ENCODE results near the gene PGAP1.
A peak's percentile ranks its signal among the peaks of the same experiment; 100 is the strongest.

Gene PGAP1, protein sequence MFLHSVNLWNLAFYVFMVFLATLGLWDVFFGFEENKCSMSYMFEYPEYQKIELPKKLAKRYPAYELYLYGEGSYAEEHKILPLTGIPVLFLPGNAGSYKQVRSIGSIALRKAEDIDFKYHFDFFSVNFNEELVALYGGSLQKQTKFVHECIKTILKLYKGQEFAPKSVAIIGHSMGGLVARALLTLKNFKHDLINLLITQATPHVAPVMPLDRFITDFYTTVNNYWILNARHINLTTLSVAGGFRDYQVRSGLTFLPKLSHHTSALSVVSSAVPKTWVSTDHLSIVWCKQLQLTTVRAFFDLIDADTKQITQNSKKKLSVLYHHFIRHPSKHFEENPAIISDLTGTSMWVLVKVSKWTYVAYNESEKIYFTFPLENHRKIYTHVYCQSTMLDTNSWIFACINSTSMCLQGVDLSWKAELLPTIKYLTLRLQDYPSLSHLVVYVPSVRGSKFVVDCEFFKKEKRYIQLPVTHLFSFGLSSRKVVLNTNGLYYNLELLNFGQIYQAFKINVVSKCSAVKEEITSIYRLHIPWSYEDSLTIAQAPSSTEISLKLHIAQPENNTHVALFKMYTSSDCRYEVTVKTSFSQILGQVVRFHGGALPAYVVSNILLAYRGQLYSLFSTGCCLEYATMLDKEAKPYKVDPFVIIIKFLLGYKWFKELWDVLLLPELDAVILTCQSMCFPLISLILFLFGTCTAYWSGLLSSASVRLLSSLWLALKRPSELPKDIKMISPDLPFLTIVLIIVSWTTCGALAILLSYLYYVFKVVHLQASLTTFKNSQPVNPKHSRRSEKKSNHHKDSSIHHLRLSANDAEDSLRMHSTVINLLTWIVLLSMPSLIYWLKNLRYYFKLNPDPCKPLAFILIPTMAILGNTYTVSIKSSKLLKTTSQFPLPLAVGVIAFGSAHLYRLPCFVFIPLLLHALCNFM

DNA sequence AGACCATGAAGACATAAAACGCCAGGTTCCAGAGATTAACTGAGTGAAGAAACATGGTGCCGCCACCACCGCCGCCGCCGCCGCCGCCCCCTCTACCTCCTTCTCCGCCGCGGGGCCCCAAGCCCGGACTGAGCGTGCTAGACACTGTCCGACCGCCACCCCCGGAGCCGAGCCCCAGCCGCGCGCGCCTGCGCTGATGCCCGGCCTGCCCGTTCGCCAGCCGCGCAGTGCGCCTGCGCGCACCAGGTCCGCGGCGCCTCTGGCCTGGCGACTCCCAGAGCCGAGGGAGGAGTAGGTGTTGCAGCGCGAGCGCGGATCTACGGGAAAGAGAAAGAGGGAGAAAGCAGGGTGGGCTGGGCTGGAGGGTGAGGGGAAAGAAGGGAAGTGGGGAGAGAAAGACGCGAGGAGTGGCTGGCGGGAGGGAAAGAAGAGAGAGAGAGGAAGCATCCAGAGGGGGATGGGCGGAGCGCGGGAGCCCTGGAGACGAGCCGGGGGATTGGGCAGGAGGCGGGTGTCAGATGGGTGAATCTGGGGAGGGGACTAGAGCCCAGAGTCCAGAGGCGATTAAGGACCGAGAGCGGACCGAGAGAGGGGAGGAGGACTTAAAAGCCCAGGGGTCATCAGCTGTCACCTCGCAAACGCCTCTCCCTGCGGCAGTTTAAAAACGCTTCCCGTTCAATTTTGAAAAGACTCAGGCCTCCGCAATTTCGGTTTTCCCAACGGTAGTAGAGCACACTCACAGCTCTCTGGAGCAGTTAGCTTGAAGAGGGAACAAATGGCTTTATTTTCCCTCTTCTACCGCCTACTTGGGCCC, at the start of gene PGAP1:
Gene PGAP1 (minus strand): TSS at position 146 of the 814 bp plus-strand sequence. CDS start 91 bp downstream, at position 55.
- H3K4me1 ChIP-seq (ENCODE audit: control insufficient read depth, insufficient read depth, low read length) = no peaks in the 10 kb centered on the region
- H3K27ac ChIP-seq (ENCODE audit: low read length) = peak within 1 kb of the TSS; percentile 77

DNA sequence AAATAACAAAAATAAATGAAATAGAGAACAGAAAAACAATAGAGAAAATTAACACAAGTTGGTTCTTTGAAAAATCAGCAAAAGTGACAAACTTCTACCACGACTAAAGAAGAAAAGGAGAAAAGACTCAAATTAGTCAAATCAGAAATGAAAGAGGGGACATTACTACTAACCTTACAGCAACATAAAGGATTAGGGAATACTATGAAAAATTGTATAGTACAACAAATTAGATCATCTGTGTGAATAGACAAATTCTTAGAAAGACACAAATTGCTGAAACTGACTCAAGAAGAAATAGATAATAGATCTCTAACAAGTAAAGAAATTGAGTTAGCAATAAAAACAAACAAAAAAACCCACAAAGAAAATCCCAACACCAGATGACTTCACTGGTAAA, 48.5 kb upstream of the PGAP1 start:
- no peaks in the 10 kb centered on the region for H3K36me3 ChIP-seq (ENCODE audit: control insufficient read depth in 2 of 2, insufficient read depth in 2 of 2, low read length in 2 of 2)
- H3K9me3 ChIP-seq (ENCODE audit: control insufficient read depth in 2 of 2, low read length in 2 of 2) = no peaks in the 10 kb centered on the region
- no peaks in the 10 kb centered on the region for H3K27me3 ChIP-seq (ENCODE audit: control insufficient read depth in 1 of 2, insufficient read depth in 2 of 2, low read length in 2 of 2)
- no peak overlapping the region for H3K27ac ChIP-seq (ENCODE audit: low read length)
- no peaks in the 10 kb centered on the region for H3K4me1 ChIP-seq (ENCODE audit: control insufficient read depth, insufficient read depth, low read length)
- H3K4me3 ChIP-seq (ENCODE audit: low read length in 2 of 2) = no peak overlapping the region
- no peak overlapping the region for H3K9ac ChIP-seq (ENCODE audit: low read length in 2 of 2)

More for the DNA sequence above, at the start of gene PGAP1:
- H3K4me3 ChIP-seq (ENCODE audit: low read length in 2 of 2) = peak within 1 kb of the TSS; percentile 86 to 89
- H3K36me3 ChIP-seq (ENCODE audit: control insufficient read depth in 2 of 2, insufficient read depth in 2 of 2, low read length in 2 of 2) = no peaks in the 10 kb centered on the region
- H3K9ac ChIP-seq (ENCODE audit: low read length in 2 of 2) = peak within 1 kb of the TSS; percentile 88 to 97
- no peaks in the 10 kb centered on the region for H3K27me3 ChIP-seq (ENCODE audit: control insufficient read depth in 1 of 2, insufficient read depth in 2 of 2, low read length in 2 of 2)
- no peaks in the 10 kb centered on the region for H3K9me3 ChIP-seq (ENCODE audit: control insufficient read depth in 2 of 2, low read length in 2 of 2)

DNA sequence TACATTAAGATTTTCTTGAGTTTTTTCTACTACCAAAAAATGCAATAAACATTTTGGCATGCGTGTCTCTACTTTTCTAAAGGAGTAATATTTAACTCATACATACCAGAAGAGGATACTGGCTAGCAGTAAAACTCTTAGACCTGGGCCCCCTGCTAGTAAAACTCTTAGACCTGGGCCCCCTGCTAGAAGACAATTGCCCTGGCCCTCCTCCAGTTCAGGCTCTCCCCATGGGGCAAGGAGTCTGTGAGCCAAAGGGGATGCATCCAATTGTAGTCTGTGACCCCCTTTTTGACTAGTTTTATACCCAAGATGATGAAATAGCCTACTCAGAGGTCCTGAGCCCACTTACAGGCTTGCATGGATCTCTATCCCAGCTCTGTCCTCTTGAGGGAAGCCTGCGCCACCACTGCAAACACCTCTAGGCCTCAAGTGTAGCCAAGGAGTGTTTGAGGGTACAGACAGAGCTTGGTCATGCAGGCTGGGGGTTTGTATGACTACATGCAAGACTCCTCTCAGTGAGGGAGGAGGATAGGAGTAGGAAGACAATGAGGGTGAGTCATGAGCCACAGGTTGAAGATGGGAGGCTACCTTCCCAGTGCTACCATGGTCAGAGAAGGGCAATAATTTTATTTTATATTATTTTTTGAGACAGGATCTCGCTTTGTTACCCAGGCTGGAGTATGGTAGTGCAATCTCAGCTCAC, 45.2 kb upstream of the PGAP1 start:
- Histone ChIP-seq H3K4me1 (ENCODE audit: control insufficient read depth, insufficient read depth, low read length) (no peaks in the 10 kb centered on the region), H3K36me3 (ENCODE audit: control insufficient read depth in 2 of 2, insufficient read depth in 2 of 2, low read length in 2 of 2) (no peaks in the 10 kb centered on the region), H3K9ac (ENCODE audit: low read length in 2 of 2) (no peak overlapping the region), H3K9me3 (ENCODE audit: control insufficient read depth in 2 of 2, low read length in 2 of 2) (no peaks in the 10 kb centered on the region), H3K4me3 (ENCODE audit: low read length in 2 of 2) (no peak overlapping the region), H3K27ac (ENCODE audit: low read length) (no peak overlapping the region), H3K27me3 (ENCODE audit: control insufficient read depth in 1 of 2, insufficient read depth in 2 of 2, low read length in 2 of 2) (no peaks in the 10 kb centered on the region)

DNA sequence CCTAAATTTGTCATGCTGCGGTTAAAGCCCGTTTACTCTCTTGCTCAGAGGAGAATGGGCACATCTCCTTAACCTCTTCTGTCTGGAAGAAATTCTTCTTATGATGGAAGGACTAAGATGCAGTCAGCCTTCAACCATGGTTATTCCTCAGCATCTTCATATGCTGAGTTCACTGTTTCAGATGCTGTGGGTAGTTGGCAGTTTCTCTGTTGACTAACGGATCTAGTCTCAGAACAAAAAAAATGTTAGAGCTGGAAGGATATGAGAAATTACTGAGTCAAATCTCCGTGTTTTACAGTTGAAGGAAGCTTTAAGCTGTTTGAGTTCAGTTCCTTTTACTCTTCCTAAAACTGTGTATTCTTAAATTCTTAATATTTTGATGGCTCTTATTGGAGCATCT, 43.6 kb upstream of the PGAP1 start:
- H3K4me1 ChIP-seq (ENCODE audit: control insufficient read depth, insufficient read depth, low read length) = no peaks in the 10 kb centered on the region
- H3K9me3 ChIP-seq (ENCODE audit: control insufficient read depth in 2 of 2, low read length in 2 of 2) = no peaks in the 10 kb centered on the region
- H3K27me3 ChIP-seq (ENCODE audit: control insufficient read depth in 1 of 2, insufficient read depth in 2 of 2, low read length in 2 of 2) = no peaks in the 10 kb centered on the region
- no peak overlapping the region for H3K9ac ChIP-seq (ENCODE audit: low read length in 2 of 2)
- H3K4me3 ChIP-seq (ENCODE audit: low read length in 2 of 2) = no peak overlapping the region
- no peaks in the 10 kb centered on the region for H3K36me3 ChIP-seq (ENCODE audit: control insufficient read depth in 2 of 2, insufficient read depth in 2 of 2, low read length in 2 of 2)
- no peak overlapping the region for H3K27ac ChIP-seq (ENCODE audit: low read length)

DNA sequence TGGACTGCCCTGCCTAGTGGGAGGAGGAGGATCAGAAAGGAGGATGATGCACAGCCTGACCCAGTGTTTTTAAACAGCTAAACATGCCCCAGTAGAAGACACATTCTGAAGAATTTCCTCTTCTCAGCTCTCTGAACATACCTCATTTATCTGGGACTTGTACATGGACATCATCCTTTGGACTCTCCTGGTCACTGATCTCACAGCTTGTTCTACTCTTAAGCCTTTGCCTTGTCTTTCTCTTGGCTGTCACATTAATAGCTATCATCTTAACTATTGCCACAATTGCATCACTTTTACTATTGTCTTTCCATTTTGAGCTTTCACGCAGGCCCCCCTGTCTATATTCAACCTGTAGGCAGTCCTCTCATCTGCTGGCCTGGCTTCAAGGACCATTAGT, 42.0 kb upstream of the PGAP1 start:
- no peak overlapping the region for H3K9ac ChIP-seq (ENCODE audit: low read length in 2 of 2)

DNA sequence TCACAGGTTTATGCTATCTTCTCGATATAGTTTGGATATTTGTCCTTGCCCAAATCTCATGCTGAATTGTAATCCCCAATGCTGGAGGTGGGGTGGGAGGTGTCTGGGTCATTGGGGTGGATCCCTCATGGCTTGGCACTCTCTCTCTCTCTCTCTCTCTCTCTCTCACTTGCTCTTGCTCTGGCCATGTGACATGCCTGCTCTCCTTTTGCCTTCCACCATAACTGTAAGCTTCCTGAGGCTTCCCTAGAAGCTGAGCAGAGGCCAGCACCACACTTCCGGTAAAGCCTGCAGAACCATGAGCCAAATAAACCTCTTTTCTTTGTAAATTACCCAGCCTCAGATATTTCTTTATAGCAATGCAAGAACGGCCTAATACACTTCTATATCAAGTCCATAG, 41.3 kb upstream of the PGAP1 start:
- Histone ChIP-seq H3K36me3 (ENCODE audit: control insufficient read depth in 2 of 2, insufficient read depth in 2 of 2, low read length in 2 of 2) (no peaks in the 10 kb centered on the region), H3K27ac (ENCODE audit: low read length) (no peak overlapping the region), H3K9ac (ENCODE audit: low read length in 2 of 2) (no peak overlapping the region), H3K4me3 (ENCODE audit: low read length in 2 of 2) (no peak overlapping the region), H3K9me3 (ENCODE audit: control insufficient read depth in 2 of 2, low read length in 2 of 2) (no peaks in the 10 kb centered on the region), H3K4me1 (ENCODE audit: control insufficient read depth, insufficient read depth, low read length) (no peaks in the 10 kb centered on the region), H3K27me3 (ENCODE audit: control insufficient read depth in 1 of 2, insufficient read depth in 2 of 2, low read length in 2 of 2) (no peaks in the 10 kb centered on the region)

More for the DNA sequence above, 42.0 kb upstream of the PGAP1 start:
- Histone ChIP-seq H3K9me3 (ENCODE audit: control insufficient read depth in 2 of 2, low read length in 2 of 2) (no peaks in the 10 kb centered on the region), H3K4me3 (ENCODE audit: low read length in 2 of 2) (no peak overlapping the region), H3K36me3 (ENCODE audit: control insufficient read depth in 2 of 2, insufficient read depth in 2 of 2, low read length in 2 of 2) (no peaks in the 10 kb centered on the region), H3K4me1 (ENCODE audit: control insufficient read depth, insufficient read depth, low read length) (no peaks in the 10 kb centered on the region), H3K27me3 (ENCODE audit: control insufficient read depth in 1 of 2, insufficient read depth in 2 of 2, low read length in 2 of 2) (no peaks in the 10 kb centered on the region), H3K27ac (ENCODE audit: low read length) (no peak overlapping the region)

DNA sequence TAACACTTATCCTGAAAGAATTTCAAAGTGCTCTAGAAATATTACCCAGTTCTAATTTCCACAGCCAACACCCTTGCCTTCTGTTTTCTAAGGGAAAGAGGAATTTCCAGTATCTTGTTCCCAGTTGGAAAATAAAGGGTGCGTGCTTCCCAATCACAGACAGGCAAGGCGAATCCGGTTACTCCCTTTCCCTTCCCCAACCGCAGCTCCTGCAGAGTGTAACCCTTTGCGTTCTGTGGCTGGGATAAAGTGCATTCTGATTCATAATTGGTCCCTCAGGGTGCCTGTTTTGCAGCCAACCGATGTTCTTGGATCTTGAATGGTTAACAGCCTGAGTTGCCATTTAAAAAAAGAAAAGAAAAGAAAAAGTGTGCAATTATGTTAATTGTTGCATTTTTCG, 40.6 kb upstream of the PGAP1 start:
- no peak overlapping the region for H3K9ac ChIP-seq (ENCODE audit: low read length in 2 of 2)
- no peaks in the 10 kb centered on the region for H3K36me3 ChIP-seq (ENCODE audit: control insufficient read depth in 2 of 2, insufficient read depth in 2 of 2, low read length in 2 of 2)
- H3K27me3 ChIP-seq (ENCODE audit: control insufficient read depth in 1 of 2, insufficient read depth in 2 of 2, low read length in 2 of 2) = no peaks in the 10 kb centered on the region
- H3K4me1 ChIP-seq (ENCODE audit: control insufficient read depth, insufficient read depth, low read length) = no peaks in the 10 kb centered on the region
- peak overlapping the region in 1 of 2 donors; percentile 9 for H3K4me3 ChIP-seq (ENCODE audit: low read length in 2 of 2)
- H3K27ac ChIP-seq (ENCODE audit: low read length) = no peak overlapping the region
- no peaks in the 10 kb centered on the region for H3K9me3 ChIP-seq (ENCODE audit: control insufficient read depth in 2 of 2, low read length in 2 of 2)

DNA sequence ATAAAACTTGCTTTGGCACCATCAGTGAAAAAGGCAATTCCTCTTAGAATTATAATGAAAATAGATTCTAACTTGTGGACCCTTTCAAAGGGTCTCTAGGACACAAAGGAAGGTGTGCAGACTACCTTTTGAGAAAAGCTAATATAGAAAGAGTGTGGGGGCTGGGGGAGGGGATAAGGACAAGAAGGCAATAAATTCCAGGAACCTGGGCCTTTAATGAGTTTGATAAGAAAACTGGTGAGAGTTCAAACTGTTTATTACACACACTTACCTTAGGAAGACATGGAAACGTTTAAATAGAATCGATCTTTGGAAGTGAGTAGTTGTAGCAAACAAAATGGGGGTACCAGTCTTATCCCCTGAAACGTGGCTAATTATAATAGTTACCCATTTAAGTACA, 39.6 kb upstream of the PGAP1 start:
- Histone ChIP-seq H3K4me1 (ENCODE audit: control insufficient read depth, insufficient read depth, low read length) (no peaks in the 10 kb centered on the region), H3K9me3 (ENCODE audit: control insufficient read depth in 2 of 2, low read length in 2 of 2) (no peaks in the 10 kb centered on the region), H3K36me3 (ENCODE audit: control insufficient read depth in 2 of 2, insufficient read depth in 2 of 2, low read length in 2 of 2) (no peaks in the 10 kb centered on the region), H3K27ac (ENCODE audit: low read length) (no peak overlapping the region), H3K27me3 (ENCODE audit: control insufficient read depth in 1 of 2, insufficient read depth in 2 of 2, low read length in 2 of 2) (no peaks in the 10 kb centered on the region), H3K9ac (ENCODE audit: low read length in 2 of 2) (no peak overlapping the region), H3K4me3 (ENCODE audit: low read length in 2 of 2) (no peak overlapping the region)

DNA sequence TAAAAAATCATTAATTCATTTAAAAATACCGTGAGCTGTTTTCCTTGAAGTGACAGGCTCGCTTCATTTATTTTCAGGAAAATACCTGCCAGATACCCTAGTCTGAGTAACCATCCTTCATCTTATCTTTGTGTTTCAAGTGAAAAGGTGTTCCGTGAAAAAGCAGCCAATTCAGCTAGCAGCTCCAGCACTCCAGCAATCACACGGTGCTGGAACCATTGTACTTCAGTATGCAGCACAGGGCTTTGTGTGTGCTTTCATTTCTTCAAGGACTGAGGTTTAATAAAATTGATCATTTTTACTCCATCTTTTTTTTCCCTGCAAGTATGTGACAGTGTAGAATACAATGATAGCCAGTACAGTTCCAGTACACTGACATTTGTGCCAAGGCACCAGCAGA, 39.1 kb upstream of the PGAP1 start:
- H3K27ac ChIP-seq (ENCODE audit: low read length) = no peak overlapping the region
- H3K27me3 ChIP-seq (ENCODE audit: control insufficient read depth in 1 of 2, insufficient read depth in 2 of 2, low read length in 2 of 2) = no peaks in the 10 kb centered on the region
- H3K36me3 ChIP-seq (ENCODE audit: control insufficient read depth in 2 of 2, insufficient read depth in 2 of 2, low read length in 2 of 2) = no peaks in the 10 kb centered on the region
- no peaks in the 10 kb centered on the region for H3K4me1 ChIP-seq (ENCODE audit: control insufficient read depth, insufficient read depth, low read length)
- H3K9ac ChIP-seq (ENCODE audit: low read length in 2 of 2) = no peak overlapping the region
- no peak overlapping the region for H3K4me3 ChIP-seq (ENCODE audit: low read length in 2 of 2)
- no peaks in the 10 kb centered on the region for H3K9me3 ChIP-seq (ENCODE audit: control insufficient read depth in 2 of 2, low read length in 2 of 2)

DNA sequence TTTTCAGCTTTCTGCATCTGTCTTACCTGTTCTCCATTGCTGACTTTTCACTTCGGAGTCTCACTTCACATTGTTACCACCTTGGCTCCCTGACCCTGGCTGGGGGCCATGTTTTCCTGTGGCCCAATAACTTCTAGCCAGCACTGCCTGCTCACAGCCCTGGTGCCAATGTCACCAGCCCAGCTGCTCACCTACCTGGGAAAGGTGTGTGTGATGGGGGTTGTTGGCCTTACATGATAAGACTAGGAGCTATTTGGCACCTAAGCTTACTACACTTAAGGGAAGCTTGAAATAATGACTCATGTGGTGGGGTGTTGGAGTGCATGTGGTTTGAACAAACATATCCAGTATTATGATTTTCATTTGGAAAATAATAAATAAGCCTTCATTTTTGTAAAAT, 37.5 kb upstream of the PGAP1 start:
- H3K4me3 ChIP-seq (ENCODE audit: low read length in 2 of 2) = no peak overlapping the region
- no peaks in the 10 kb centered on the region for H3K27me3 ChIP-seq (ENCODE audit: control insufficient read depth in 1 of 2, insufficient read depth in 2 of 2, low read length in 2 of 2)
- H3K9me3 ChIP-seq (ENCODE audit: control insufficient read depth in 2 of 2, low read length in 2 of 2) = no peaks in the 10 kb centered on the region
- no peaks in the 10 kb centered on the region for H3K4me1 ChIP-seq (ENCODE audit: control insufficient read depth, insufficient read depth, low read length)
- H3K27ac ChIP-seq (ENCODE audit: low read length) = no peak overlapping the region
- no peak overlapping the region for H3K9ac ChIP-seq (ENCODE audit: low read length in 2 of 2)
- H3K36me3 ChIP-seq (ENCODE audit: control insufficient read depth in 2 of 2, insufficient read depth in 2 of 2, low read length in 2 of 2) = no peaks in the 10 kb centered on the region

Measured in stomach smooth muscle (tissue), 2 donors.